A549 (cell line): Measurements from ENCODE around the gene CX3CR1. TPM values are rescaled to one million over a fixed set of nuclear protein-coding genes. Genes with fewer than 3 reads are reported as not detected.

Experiments used
- ATAC-seq, 2 experiments: fragments of 200-7000 bp in 1 of 2; fragments of >200 bp in 1 of 2; cut with Nextera tagmentation in 1 of 2; cut with Tn5 transposase in 1 of 2; 3 replicates each; pipeline versions ENCODE4 v1.8.0 to v1.9.1; 2018 to 2020; ENCODE audit warnings: mild to moderate bottlenecking in 1 of 2, moderate library complexity in 1 of 2
- CTCF ChIA-PET: fragments of 300-600 bp; sonication (Branson Sonifier 250); formaldehyde crosslinking; extraction: SDS; loops from one replicate; lab custom pipeline; 2021; ENCODE audit warnings: antibody characterized with exemption, inconsistent platforms; lab: Yijun Ruan, JAX
- POLR2A ChIA-PET: fragments of 350-600 bp; formaldehyde crosslinking; extraction: SDS; loops from one replicate; lab custom pipeline; 2021; ENCODE audit warnings: antibody characterized with exemption, inconsistent platforms; lab: Yijun Ruan, JAX
- DNase-seq, 2 experiments: peaks; one replicate each; pipeline versions ENCODE4 v3.0.0 to v3.0.0-alpha.2; 2011 to 2016; ENCODE audit warnings: low read depth in 1 of 2, low spot score in 1 of 2
- FAIRE-seq: peaks from 2 replicates; lab custom pipeline; 2011; peaks lifted over from hg19 to GRCh38; lab: Jason Lieb, UNC
- H3K27ac ChIP-seq, 2 experiments: fragments of >200 bp; sonication (Bioruptor Twin); formaldehyde crosslinking; 3 replicates each; pipeline ENCODE4 v1.5.1; 2016 to 2017
- H3K4me1 ChIP-seq: fragments of >200 bp; sonication (Bioruptor Twin); formaldehyde crosslinking; 3 replicates; pipeline ENCODE4 v1.6.1; 2016
- H3K4me2 ChIP-seq: fragments of >200 bp; sonication (Bioruptor Twin); formaldehyde crosslinking; 3 replicates; pipeline ENCODE4 v1.6.1; 2016
- H3K4me3 ChIP-seq: fragments of >200 bp; sonication (Bioruptor Twin); formaldehyde crosslinking; 3 replicates; pipeline ENCODE4 v1.5.1; 2016
- H3K9me3 ChIP-seq: fragments of >200 bp; sonication (Bioruptor Twin); formaldehyde crosslinking; 3 replicates; pipeline ENCODE4 v1.6.1; 2016
- CBX8 ChIP-seq: fragments of 200-600 bp; sonication (generic); IDR thresholded peaks from 2 replicates; pipeline ENCODE4 v1.6.1; 2016
- CHD4 ChIP-seq: fragments of 200-600 bp; sonication (generic); IDR thresholded peaks from 2 replicates; pipeline ENCODE4 v1.6.1; 2016; ENCODE audit warnings: antibody characterized with exemption, mild to moderate bottlenecking, borderline replicate concordance
- EHMT2 ChIP-seq: fragments of 200-600 bp; sonication (generic); IDR thresholded peaks from 2 replicates; pipeline ENCODE4 v1.6.1; 2016; ENCODE audit warnings: antibody characterized with exemption, low read depth, mild to moderate bottlenecking, moderate library complexity
- FOSB ChIP-seq: fragments of 250-450 bp; sonication (Bioruptor Pico); IDR thresholded peaks from 2 replicates; pipeline ENCODE4 v1.5.0; 2020; ENCODE audit warnings: mild to moderate bottlenecking, moderate library complexity
- FOSL2 ChIP-seq, 2 experiments: fragments of 450-650 bp in 1 of 2; fragments of >200 bp in 1 of 2; sonication (Bioruptor Twin) in 1 of 2; formaldehyde crosslinking; IDR thresholded peaks; 2 replicates each; pipeline versions ENCODE4 v1.5.0 to v1.6.1; 2016 to 2020; ENCODE audit warnings: mild to moderate bottlenecking in 1 of 2, moderate library complexity in 1 of 2
- HOXB13 ChIP-seq: fragments of 250-450 bp; sonication (Bioruptor Pico); IDR thresholded peaks from 2 replicates; pipeline ENCODE4 v1.5.0; 2020; ENCODE audit warnings: low read depth, mild to moderate bottlenecking, moderate library complexity
- KDM1A ChIP-seq: fragments of 200-600 bp; sonication (generic); IDR thresholded peaks from 2 replicates; pipeline ENCODE4 v1.6.1; 2016; ENCODE audit warnings: low read depth, mild to moderate bottlenecking
- MYC ChIP-seq: IDR thresholded peaks from 2 replicates; pipeline ENCODE4 v1.6.1; 2012; ENCODE audit warnings: mild to moderate bottlenecking, inconsistent platforms, low read length, improper control_type of control experiment, borderline replicate concordance
- POLR2A ChIP-seq: IDR thresholded peaks from 2 replicates; pipeline ENCODE4 v1.6.1; 2012; ENCODE audit warnings: mild to moderate bottlenecking, low read length
- POLR2AphosphoS2 ChIP-seq: conservative IDR thresholded peaks from 2 replicates; pipeline ENCODE4 v1.6.1; 2012; ENCODE audit warnings: low read length, improper control_type of control experiment, inconsistent platforms
- RFX5 ChIP-seq: fragments of 450-650 bp; IDR thresholded peaks from 2 replicates; pipeline ENCODE4 v1.7.1; 2014; ENCODE audit warnings: antibody characterized with exemption, mild to moderate bottlenecking, moderate library complexity
- SREBF2 ChIP-seq: fragments of 450-650 bp; IDR thresholded peaks from 2 replicates; pipeline ENCODE4 v1.6.1; 2014; ENCODE audit warnings: mild to moderate bottlenecking, moderate library complexity
- TFCP2L1 ChIP-seq: fragments of 250-450 bp; sonication (Bioruptor Pico); IDR thresholded peaks from 2 replicates; pipeline ENCODE4 v1.5.0; 2021; ENCODE audit warnings: mild to moderate bottlenecking
- ZC3H11A ChIP-seq: fragments of 450-650 bp; IDR thresholded peaks from 2 replicates; pipeline ENCODE4 v1.6.1; 2014; ENCODE audit warnings: antibody characterized with exemption, mild to moderate bottlenecking
- WGBS: methylation state at CpG from one replicate; pipeline ENCODE4 v1.1.6; 2017; ENCODE audit errors: missing lambda C conversion rate; 5-methylcytosine and 5-hydroxymethylcytosine counted together
- polyA plus RNA-seq, 4 experiments: library from polyadenylated mRNA; depleted of rRNA in 3 of 4; stranded (reverse); fragments of >200 nt; fragmentation: RNase III in 1 of 4; extraction: RNeasy Plus Mini Kit Qiagen cat#74134 plus additional on column Dnase treatment in 1 of 4; gene quantifications; 2 replicates in 3 of 4; 3 replicates in 1 of 4; pipeline ENCODE4 v1.2.3, GENCODE V29; 2011 to 2017
- TF ChIP-seq, protein P1 (sequence below): fragments of 450-650 bp; IDR thresholded peaks from 2 replicates; pipeline ENCODE4 v1.6.1; 2014; ENCODE audit warnings: antibody characterized with exemption
- TF ChIP-seq, protein P2 (sequence below): fragments of 250-450 bp; sonication (Bioruptor Pico); IDR thresholded peaks from 2 replicates; pipeline ENCODE4 v1.5.0; 2021; ENCODE audit warnings: mild to moderate bottlenecking, moderate library complexity, borderline replicate concordance
- TF ChIP-seq, protein P3 (sequence below): IDR thresholded peaks from 2 replicates; pipeline ENCODE4 v1.6.1; 2012; ENCODE audit warnings: low read depth, borderline replicate concordance
- TF ChIP-seq, protein P4 (sequence below): fragments of >200 bp; sonication (Bioruptor Twin); formaldehyde crosslinking; IDR thresholded peaks from 3 replicates; pipeline ENCODE4 v1.6.1; 2016

Gene CX3CR1
- polyA plus RNA-seq, 2 of the 4 experiments (the other 2 are of a cell fraction), result 0.06 to 0.14 TPM

DNA sequence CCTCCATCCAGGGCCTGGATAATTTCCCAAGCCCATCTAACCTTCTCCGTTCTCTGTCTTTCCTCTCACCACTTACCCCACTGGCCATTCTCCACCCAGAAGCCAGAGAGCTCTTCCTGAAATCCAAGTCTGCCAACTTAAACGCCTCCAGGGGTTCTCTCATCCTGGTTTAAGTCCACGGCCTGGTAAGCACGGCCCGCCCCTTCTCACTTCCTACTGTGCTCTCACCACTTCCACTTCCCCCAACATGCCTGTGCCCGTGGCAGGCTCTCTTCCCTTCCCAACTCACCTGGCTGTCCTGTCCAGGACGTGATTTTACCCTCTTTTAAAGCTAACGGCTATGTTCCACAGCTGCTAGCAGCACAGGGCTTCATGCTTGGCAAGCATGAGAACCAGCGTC lies 1.7 kb upstream of the CX3CR1 start:
- no peaks in the 10 kb centered on the region for H3K4me1 ChIP-seq
- no peak for FAIRE-seq
- TF ChIP-seq CBX8 (no peak), RFX5 (no peak), CHD4 (no peak), SREBF2 (no peak)
- TF ChIP-seq, all 56 proteins: peak for 0
- 44% methylated on average over 9 of the region's 9 CpGs for WGBS
- POLR2A ChIA-PET, result no interaction called here
- no peak for DNase-seq
- Histone ChIP-seq H3K27ac (no peak overlapping the region), H3K9me3 (no peaks in the 10 kb centered on the region), H3K4me3 (no peak overlapping the region), H3K4me2 (no peak overlapping the region)
- CTCF ChIA-PET, result interaction anchor here (2.0 to 21.3 kb wide), 4 partner anchors 10 to 156 kb away, joined by 6 to 459 read pairs (median 36); partner anchors contain the start of gene XIRP1
- no peak for ATAC-seq

DNA sequence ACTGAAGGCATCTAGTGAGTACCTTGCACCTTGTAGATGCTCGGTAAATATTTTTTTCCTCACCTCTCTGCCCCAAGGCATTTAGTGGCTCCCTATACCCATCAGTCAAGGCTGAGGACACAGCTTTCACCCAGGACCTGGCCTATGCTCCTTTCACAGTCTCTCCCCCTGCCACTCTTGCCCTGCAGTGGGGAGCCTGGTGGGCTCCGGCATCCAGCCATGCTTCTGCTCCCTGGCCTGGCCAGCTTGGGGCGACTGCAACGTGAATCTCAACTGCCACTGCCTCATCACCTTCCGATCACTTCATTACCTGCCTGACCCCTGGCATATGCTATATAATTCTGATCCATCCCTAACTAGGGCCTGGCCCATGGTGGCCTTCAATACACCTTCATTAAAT lies 735 bp upstream of the CX3CR1 start:
- ATAC-seq (peak in 1 of 2 experiments; percentile 20; a peak in 2 of 6 replicates), FAIRE-seq (no peak), DNase-seq (no peak)
- H3K4me3 ChIP-seq, result no peak overlapping the region
- ChIA-PET POLR2A (no interaction called here), CTCF (interaction anchor here (0.9 to 21.3 kb wide), 10 partner anchors 8 to 251 kb away, joined by 3 to 459 read pairs (median 6); partner anchors contain the start of gene XIRP1)
- H3K9me3 ChIP-seq, result no peaks in the 10 kb centered on the region
- H3K4me2 ChIP-seq, result no peak overlapping the region
- TF ChIP-seq KDM1A (no peak), MYC (no peak), CBX8 (no peak)
- TF ChIP-seq, protein P1, sequence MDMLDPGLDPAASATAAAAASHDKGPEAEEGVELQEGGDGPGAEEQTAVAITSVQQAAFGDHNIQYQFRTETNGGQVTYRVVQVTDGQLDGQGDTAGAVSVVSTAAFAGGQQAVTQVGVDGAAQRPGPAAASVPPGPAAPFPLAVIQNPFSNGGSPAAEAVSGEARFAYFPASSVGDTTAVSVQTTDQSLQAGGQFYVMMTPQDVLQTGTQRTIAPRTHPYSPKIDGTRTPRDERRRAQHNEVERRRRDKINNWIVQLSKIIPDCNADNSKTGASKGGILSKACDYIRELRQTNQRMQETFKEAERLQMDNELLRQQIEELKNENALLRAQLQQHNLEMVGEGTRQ, result no peak
- TF ChIP-seq, protein P2, sequence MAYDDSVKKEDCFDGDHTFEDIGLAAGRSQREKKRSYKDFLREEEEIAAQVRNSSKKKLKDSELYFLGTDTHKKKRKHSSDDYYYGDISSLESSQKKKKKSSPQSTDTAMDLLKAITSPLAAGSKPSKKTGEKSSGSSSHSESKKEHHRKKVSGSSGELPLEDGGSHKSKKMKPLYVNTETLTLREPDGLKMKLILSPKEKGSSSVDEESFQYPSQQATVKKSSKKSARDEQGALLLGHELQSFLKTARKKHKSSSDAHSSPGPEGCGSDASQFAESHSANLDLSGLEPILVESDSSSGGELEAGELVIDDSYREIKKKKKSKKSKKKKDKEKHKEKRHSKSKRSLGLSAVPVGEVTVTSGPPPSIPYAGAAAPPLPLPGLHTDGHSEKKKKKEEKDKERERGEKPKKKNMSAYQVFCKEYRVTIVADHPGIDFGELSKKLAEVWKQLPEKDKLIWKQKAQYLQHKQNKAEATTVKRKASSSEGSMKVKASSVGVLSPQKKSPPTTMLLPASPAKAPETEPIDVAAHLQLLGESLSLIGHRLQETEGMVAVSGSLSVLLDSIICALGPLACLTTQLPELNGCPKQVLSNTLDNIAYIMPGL (CRISPR knock-in tag), result no peak
- H3K27ac ChIP-seq, result no peak overlapping the region
- no peaks in the 10 kb centered on the region for H3K4me1 ChIP-seq
- WGBS, result 84% methylated on average over 5 of the region's 5 CpGs

DNA sequence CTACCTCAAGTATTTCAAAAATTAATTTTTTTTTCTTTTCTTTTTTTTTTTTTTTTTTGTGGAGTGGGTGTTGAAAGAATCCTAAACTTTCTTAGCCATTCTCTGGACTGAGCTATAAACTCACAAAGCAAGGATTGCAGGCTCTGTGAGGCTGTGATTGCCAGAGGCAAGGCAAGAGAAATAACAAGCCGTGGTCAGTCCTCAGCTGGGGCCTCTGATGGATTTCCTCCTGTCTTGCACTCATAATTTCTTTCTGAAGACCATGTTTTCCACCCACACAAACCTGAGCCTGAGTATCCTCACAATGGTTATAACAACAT lies 1.3 kb downstream of the CX3CR1 start:
- no peaks in the 10 kb centered on the region for H3K9me3 ChIP-seq
- ChIA-PET POLR2A (no interaction called here), CTCF (interaction anchor here (0.7 to 21.3 kb wide), 5 partner anchors 10 to 152 kb away, joined by 3 to 459 read pairs (median 4); partner anchors contain the start of gene XIRP1)
- 30% methylated on average over 1 of the region's 1 CpG for WGBS
- H3K4me3 ChIP-seq, result no peak overlapping the region
- TF ChIP-seq POLR2A (no peak), HOXB13 (no peak), POLR2AphosphoS2 (no peak), TFCP2L1 (CRISPR knock-in tag) (no peak), EHMT2 (no peak), ZC3H11A (no peak), FOSL2 (IDR thresholded peaks at IDR 0.05) (no peak), FOSL2 (CRISPR knock-in tag; IDR thresholded peaks at IDR 0.05) (no peak), FOSB (CRISPR knock-in tag) (no peak)
- TF ChIP-seq, protein P3, sequence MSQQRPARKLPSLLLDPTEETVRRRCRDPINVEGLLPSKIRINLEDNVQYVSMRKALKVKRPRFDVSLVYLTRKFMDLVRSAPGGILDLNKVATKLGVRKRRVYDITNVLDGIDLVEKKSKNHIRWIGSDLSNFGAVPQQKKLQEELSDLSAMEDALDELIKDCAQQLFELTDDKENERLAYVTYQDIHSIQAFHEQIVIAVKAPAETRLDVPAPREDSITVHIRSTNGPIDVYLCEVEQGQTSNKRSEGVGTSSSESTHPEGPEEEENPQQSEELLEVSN, result no peak
- TF ChIP-seq, protein P1, result no peak
- TF ChIP-seq, protein P4, sequence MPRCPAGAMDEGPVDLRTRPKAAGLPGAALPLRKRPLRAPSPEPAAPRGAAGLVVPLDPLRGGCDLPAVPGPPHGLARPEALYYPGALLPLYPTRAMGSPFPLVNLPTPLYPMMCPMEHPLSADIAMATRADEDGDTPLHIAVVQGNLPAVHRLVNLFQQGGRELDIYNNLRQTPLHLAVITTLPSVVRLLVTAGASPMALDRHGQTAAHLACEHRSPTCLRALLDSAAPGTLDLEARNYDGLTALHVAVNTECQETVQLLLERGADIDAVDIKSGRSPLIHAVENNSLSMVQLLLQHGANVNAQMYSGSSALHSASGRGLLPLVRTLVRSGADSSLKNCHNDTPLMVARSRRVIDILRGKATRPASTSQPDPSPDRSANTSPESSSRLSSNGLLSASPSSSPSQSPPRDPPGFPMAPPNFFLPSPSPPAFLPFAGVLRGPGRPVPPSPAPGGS, result no peak
- H3K4me1 ChIP-seq, result no peaks in the 10 kb centered on the region
- ATAC-seq (no peak), FAIRE-seq (no peak), DNase-seq (no peak)
- H3K4me2 ChIP-seq, result no peak overlapping the region
- no peak overlapping the region for H3K27ac ChIP-seq
